HG03457 (cell line): ENCODE results near the gene GTPBP3.

ENCODE experiments used
- ATAC-seq: cut with Tn5 transposase; IDR thresholded peaks from one replicate; pipeline ENCODE4 v1.9.1; 2021; ENCODE audit warnings: moderate number of reproducible peaks; ENCODE audit not compliant: unreplicated experiment

The GTPBP3 gene

DNA sequence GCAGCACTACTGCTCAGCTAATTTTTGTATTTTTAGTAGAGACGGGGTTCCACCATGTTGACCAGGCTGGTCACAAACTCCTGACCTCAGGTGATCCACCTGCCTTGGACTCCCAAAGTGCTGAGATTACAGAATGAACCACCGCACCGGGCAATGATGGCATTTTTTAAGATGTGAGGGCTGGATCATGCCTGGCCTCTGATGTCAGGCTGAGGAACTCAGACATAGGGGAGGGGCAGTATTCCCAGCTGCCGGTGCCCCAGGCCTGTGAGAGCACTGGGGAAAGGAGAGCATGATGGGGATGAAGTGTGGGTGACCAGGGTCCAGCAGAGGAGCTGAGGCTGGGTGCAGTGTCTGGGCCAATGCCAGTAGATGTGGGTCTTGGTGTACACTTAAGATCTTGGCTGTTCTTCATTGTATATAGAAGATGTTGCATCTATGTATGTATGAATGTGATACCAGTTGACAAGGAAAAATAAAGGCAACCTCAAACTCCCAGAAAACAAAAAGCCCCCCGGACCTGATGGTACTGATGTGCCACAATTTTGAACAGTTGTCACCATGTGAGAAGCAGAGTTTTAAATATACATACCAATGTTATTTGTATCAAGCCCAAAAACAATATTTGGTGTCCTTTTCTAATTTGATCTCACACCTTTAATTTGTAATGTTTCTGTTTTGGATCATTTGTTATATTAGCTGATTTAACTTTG, 43.2 kb downstream of the GTPBP3 start:
- no peak for ATAC-seq

DNA sequence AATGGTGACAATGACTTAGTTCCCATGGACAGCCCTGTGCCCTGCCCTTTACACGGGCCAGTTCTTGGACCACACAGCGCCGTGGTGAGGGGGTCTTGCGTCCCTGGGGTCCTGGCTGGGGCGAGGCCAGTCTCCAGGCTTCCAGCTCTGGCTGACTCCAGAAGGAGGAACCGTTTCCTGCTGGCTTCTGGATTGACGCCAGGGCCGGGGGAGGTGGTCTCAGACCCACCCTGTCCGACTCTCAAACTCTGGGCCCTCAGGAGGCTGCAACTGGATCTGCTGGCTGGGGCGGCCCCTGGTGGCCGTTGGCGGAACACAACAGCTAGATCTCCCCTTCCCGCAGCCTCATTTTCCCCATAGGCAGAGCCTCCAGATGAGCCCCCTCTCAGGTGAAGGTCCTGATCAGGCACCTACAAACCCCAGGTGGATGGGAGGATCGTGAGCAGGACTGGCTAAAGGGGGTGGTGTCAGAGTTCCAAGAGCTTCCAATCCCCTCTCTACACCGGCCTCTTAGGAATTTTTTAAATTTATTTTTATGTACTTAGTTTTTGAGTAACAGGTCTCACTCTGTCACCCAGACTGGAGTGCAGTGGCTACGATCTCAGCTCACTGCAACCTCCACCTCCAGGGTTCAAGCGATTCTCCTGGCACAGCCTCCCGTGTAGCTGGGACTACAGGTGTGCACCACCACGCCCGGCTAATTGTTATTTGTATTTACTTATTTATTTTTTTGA, 48.7 kb downstream of the GTPBP3 start:
- no peak for ATAC-seq

DNA sequence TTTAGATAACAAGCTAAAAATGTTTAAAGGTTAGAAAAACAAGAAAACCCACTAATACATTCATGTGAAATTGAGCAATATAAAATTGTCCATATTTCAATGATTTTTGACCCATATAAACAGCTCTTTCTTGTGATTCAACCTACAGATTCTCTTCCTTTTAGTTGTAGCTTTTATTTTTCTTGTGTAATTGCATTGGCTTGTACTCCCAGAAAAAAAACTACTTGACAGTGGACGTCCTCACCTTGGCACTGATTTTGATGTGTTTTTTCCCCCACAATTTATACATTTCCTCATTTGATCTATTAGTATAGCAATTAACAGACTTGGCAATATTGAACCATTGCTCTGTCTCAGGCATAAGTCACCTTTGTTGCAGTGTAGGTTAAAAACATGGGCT, 51.9 kb downstream of the GTPBP3 start:
- no peak for ATAC-seq

DNA sequence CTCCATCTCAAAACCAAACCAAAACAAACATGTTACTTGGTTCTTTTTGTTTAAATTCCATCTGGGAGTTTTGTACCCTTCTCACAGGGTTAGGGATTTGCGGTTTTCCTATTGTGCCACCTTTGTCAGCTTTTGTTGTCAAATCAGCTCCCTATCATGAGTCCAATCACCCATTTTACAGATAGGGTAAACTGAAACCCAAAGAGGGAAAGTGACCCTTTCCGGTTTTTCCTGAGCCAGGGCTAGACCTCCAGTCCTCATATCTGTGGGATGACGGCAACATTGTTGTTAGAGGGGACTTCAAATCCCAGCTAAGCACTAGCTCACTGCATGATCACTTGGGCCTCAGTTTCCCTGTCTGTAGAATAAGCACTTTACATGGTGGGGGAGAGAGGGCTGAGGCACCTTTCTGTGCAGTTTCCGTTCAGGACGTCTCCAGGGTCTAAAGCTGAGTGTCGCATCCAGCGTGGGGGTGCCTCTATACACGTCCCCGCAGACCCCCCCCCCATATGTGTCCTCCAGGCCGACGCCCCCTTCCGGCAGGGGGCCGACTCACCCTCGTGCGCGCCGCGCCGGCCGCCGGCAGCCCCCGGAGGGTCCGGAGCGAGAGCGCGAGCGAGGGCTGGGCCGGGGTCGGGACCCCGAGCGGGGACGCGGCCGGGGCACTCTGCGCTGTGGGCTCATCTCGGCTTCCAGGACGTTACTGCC, 52.8 kb downstream of the GTPBP3 start:
- ATAC-seq = no peak

DNA sequence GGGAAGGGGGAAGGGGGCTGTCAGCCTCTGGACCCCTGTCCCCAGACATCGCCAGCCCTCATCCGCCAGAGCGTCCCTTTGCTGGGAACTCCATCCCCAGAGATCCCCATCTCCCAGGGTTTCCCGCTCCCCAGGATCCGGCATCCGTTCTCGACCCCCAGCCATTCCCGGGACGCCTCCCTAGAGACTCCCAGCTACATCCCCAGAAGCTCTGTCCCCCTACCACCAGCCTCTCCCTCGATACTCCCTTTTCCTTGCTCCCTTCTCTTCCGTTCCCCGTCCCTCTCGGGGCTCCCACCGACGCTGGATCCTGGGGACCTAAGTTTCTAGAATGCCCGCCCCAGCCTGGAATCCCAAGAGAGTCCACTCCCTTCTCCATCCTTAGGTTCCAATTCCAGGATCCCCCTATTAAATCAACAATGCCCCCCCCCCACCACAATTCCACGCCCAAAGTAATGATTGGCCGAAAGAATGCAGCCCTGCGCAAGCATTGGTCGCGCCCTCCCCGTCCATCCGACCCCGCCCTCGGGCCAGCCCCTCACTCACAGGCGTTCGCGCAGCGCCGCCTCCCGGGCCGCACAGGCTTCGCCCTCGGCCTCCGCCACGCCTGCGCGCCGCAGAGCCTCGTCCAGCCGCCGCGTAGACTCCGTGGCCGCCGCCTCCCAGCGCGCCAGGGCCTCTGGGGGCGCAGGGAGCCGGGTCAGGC, 53.5 kb downstream of the GTPBP3 start:
- peak; percentile 84 for ATAC-seq

DNA sequence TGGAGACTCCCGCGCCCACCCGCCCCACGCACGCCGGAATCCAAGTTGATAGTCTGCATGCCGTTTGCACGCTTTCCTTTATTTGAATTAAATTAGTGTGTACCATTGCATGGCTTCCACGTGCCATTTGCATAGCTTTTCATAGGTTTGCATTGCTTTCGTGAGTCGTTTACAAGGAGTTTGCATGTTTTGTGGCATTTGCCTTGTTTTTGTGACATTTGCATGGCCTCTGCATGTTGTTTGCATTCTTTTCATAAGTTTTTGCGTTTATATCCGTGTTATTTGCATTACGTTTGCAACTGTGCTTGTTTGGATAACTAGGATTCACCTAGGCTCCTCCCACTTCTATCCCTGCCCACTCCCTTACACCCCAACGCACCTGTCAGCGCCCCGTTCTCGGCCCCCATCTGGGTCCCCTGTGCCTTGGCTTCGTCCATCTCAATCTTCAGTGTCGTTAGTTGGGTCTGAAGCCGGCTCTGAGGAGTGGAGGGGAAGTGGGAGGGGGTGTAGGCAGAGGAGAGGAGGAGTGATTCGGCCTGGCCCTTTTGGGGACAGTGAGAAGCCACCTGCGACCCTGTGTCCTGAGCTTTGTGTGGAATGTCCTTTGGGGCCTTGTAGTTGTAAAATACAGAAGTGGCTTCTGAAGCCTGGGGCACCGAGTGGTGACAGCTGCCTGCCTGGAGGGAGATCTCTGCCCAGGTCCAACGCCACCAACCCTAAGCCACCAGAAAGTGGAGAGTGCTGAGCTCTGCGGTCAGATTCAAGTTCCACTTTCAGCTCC, 54.2 kb downstream of the GTPBP3 start:
- no peak for ATAC-seq
